Vagina (tissue), 2 donors: Measurements from ENCODE around the gene IFT57. TPM values are rescaled to one million over a fixed set of nuclear protein-coding genes. Genes with fewer than 3 reads are reported as not detected.

ENCODE experiments used
- DNase-seq, 2 donors: peaks; one replicate each; pipeline ENCODE4 v3.0.0-alpha.2; 2017; ENCODE audit errors: extremely low spot score in 2 of 2
- H3K27ac ChIP-seq: fragments of 200-600 bp; sonication (generic); one replicate; pipeline ENCODE4 v1.5.1; 2019
- H3K27me3 ChIP-seq: fragments of 200-600 bp; sonication (generic); one replicate; pipeline ENCODE4 v1.5.1; 2019
- H3K36me3 ChIP-seq, 2 donors: fragments of 200-600 bp; sonication (generic); one replicate each; pipeline ENCODE4 v1.5.1; 2017 to 2019
- H3K4me1 ChIP-seq: fragments of 200-600 bp; sonication (generic); one replicate; pipeline ENCODE4 v1.5.1; 2019
- H3K4me3 ChIP-seq, 2 donors: fragments of 200-600 bp; sonication (generic); 1 replicate in 1 of 2; 2 replicates in 1 of 2; pipeline ENCODE4 v1.5.1; 2016 to 2019
- H3K9me3 ChIP-seq: fragments of 200-600 bp; sonication (generic); one replicate; pipeline ENCODE4 v1.5.1; 2019
- POLR2A ChIP-seq, 2 donors: fragments of 450-650 bp; IDR thresholded peaks; one replicate each; pipeline ENCODE4 v1.6.1; 2017; ENCODE audit warnings: antibody characterized with exemption in 2 of 2, mild to moderate bottlenecking in 2 of 2, moderate library complexity in 2 of 2
- POLR2AphosphoS5 ChIP-seq, 2 donors: sonication (generic); formaldehyde crosslinking; IDR thresholded peaks; one replicate each; pipeline ENCODE4 v1.9.0; 2017; ENCODE audit warnings: antibody characterized with exemption in 2 of 2, mild to moderate bottlenecking in 2 of 2, low read depth in 1 of 2; ENCODE audit not compliant: insufficient read depth in 1 of 2
- intact Hi-C: fragments of 100-400 bp; cut with DNase I; formaldehyde crosslinking; loops from one replicate; pipeline ENCODE4 v1.15.1; 2023
- total RNA-seq: library from RNA; depleted of rRNA; stranded (reverse); fragments of >200 nt; gene quantifications from one replicate; pipeline ENCODE4 v1.2.3, GENCODE V29; 2016
- TF ChIP-seq, protein P1 (sequence below), 3 experiments: fragments of 450-650 bp in 2 of 3; fragments of 200-600 bp in 1 of 3; sonication (generic) in 1 of 3; IDR thresholded peaks; one replicate each; pipeline ENCODE4 v1.5.1; 2017 to 2019; ENCODE audit warnings: antibody characterized with exemption in 3 of 3, mild to moderate bottlenecking in 2 of 3, moderate library complexity in 2 of 3

The IFT57 gene
- total RNA-seq, 1 donor from 2014 or later, result 44.9 TPM

DNA sequence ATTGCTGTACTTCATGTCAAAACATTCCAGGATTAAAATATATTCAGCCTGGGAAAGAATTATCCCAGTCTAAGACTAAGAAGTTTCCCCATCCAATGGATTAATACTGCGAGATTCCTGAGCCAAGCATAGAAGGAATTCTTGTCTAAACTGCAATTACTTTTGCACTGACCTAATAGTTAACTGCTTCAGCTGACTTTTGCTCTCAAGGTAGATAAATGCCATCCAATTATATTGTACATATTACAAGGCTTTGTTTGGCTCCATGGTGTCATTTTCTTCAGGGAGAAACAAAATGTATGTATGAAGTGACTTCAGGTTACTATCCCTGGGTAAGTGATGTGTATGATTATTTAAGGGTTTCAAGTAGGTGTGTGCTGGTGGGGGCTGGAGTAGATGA is 6.1 kb upstream of the IFT57 start:
- intact Hi-C loops, result loop anchor here (10.0 kb wide), 2 partner anchors 143 to 983 kb away; no protein-coding TSS in a partner anchor
- Histone ChIP-seq H3K27me3 (no peaks in the 10 kb centered on the region), H3K9me3 (no peaks in the 10 kb centered on the region), H3K4me1 (peaks cover 14% of the 10 kb centered on the region), H3K27ac (no peak overlapping the region), H3K36me3 (no peaks in the 10 kb centered on the region), H3K4me3 (no peak overlapping the region)
- TF ChIP-seq, protein P1, sequence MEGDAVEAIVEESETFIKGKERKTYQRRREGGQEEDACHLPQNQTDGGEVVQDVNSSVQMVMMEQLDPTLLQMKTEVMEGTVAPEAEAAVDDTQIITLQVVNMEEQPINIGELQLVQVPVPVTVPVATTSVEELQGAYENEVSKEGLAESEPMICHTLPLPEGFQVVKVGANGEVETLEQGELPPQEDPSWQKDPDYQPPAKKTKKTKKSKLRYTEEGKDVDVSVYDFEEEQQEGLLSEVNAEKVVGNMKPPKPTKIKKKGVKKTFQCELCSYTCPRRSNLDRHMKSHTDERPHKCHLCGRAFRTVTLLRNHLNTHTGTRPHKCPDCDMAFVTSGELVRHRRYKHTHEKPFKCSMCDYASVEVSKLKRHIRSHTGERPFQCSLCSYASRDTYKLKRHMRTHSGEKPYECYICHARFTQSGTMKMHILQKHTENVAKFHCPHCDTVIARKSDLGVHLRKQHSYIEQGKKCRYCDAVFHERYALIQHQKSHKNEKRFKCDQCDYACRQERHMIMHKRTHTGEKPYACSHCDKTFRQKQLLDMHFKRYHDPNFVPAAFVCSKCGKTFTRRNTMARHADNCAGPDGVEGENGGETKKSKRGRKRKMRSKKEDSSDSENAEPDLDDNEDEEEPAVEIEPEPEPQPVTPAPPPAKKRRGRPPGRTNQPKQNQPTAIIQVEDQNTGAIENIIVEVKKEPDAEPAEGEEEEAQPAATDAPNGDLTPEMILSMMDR (IDR thresholded peaks at IDR 0.05), result no peak
- TF ChIP-seq POLR2AphosphoS5 (IDR thresholded peaks at IDR 0.05; ENCODE audit: insufficient read depth in 1 of 2, low read depth in 1 of 2) (no peak), POLR2A (IDR thresholded peaks at IDR 0.05) (no peak)
- no peak for DNase-seq

DNA sequence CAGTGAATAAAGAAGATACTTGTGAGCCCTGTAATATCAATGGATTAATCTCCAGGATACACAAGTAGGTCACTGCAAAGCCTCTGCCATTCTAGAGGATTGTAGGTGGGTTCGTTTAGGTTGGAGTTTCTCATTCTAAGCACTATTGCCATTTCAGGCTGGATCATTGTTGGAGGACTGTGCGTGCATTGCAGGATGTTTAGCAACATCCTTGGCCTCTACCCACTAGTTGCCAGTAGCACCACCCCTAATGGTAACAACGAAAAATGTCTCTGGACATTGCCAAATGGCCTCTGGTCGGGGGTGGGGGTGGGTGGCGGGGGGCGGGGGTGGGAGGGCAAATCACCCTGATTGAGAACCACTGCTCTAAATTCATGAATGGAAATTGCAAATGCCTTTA is 4.9 kb upstream of the IFT57 start:
- Histone ChIP-seq H3K4me3 (no peak overlapping the region), H3K4me1 (peaks cover 21% of the 10 kb centered on the region), H3K36me3 (no peaks in the 10 kb centered on the region), H3K27me3 (no peaks in the 10 kb centered on the region), H3K9me3 (no peaks in the 10 kb centered on the region), H3K27ac (no peak overlapping the region)
- intact Hi-C loops, result loop anchor here (10.0 kb wide), 2 partner anchors 142 to 982 kb away; no protein-coding TSS in a partner anchor
- no peak for DNase-seq
- TF ChIP-seq POLR2AphosphoS5 (IDR thresholded peaks at IDR 0.05; ENCODE audit: insufficient read depth in 1 of 2, low read depth in 1 of 2), result no peak
- no peak for TF ChIP-seq POLR2A (IDR thresholded peaks at IDR 0.05)
- TF ChIP-seq, protein P1 (IDR thresholded peaks at IDR 0.05), result no peak

DNA sequence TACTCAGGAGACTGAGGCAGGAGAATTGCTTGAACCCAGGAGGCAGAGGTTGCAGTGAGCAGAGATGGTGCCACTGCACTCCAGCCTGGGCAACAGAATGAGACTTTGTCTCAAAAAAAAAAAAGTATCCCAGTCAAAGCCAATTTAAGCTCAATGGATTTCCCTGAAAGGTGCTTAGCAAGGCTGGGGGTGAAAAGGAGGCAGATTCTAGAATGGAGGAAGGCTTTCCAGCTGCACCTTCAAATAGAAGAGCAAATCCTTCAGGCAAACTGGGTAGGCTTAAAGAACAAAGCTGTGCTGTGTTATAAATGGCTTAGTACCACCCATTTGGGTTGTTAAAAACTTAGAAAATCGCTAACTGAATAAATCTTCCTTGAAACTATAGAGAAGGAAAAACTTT is 3.0 kb upstream of the IFT57 start:
- peaks cover 36% of the 10 kb centered on the region for H3K4me1 ChIP-seq
- intact Hi-C loops, result loop anchor here (10.0 kb wide), 2 partner anchors 140 to 980 kb away; no protein-coding TSS in a partner anchor
- TF ChIP-seq POLR2A (IDR thresholded peaks at IDR 0.05), result no peak
- TF ChIP-seq, protein P1 (IDR thresholded peaks at IDR 0.05), result no peak
- no peak for TF ChIP-seq POLR2AphosphoS5 (IDR thresholded peaks at IDR 0.05; ENCODE audit: insufficient read depth in 1 of 2, low read depth in 1 of 2)

DNA sequence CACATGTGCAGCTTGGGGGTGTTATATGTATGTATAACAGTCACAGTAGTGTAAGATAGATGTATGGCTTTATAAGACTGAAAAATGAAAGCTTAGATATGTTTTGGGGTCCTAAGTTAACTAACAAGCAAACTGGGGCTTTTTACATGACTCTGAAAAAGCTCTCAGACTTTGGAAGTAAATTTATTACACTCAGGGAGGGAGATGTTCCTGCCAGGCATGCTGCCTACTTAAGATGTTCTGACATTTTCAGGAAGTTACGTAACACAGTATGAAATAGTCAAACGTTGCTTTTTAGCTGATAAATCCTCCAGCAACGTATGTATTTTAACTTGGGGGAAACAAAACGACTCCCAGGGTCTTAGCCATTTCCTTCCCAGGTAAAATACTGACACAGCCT is 1.7 kb upstream of the IFT57 start:
- H3K4me1 ChIP-seq, result peaks cover 49% of the 10 kb centered on the region
- no peak for DNase-seq

More for the DNA sequence above, 3.0 kb upstream of the IFT57 start:
- H3K27me3 ChIP-seq, result no peaks in the 10 kb centered on the region
- no peak overlapping the region for H3K27ac ChIP-seq
- no peaks in the 10 kb centered on the region for H3K9me3 ChIP-seq
- H3K4me3 ChIP-seq, result no peak overlapping the region
- no peaks in the 10 kb centered on the region for H3K36me3 ChIP-seq
- no peak for DNase-seq

More for the DNA sequence above, 1.7 kb upstream of the IFT57 start:
- Histone ChIP-seq H3K9me3 (no peaks in the 10 kb centered on the region), H3K27me3 (no peaks in the 10 kb centered on the region), H3K27ac (peak overlapping the region; percentile 75), H3K36me3 (no peaks in the 10 kb centered on the region), H3K4me3 (no peak overlapping the region)
- TF ChIP-seq, protein P1 (IDR thresholded peaks at IDR 0.05), result no peak
- no peak for TF ChIP-seq POLR2AphosphoS5 (IDR thresholded peaks at IDR 0.05; ENCODE audit: insufficient read depth in 1 of 2, low read depth in 1 of 2)
- TF ChIP-seq POLR2A (IDR thresholded peaks at IDR 0.05), result no peak
- intact Hi-C loops, result loop anchor here (10.0 kb wide), 2 partner anchors 139 to 979 kb away; no protein-coding TSS in a partner anchor
